HG03342 (cell line): ENCODE data around the gene HOXA5.
A peak's percentile ranks its signal among the peaks of the same experiment; 100 is the strongest.

ENCODE experiments used
- ATAC-seq: cut with Tn5 transposase; IDR thresholded peaks from one replicate; pipeline ENCODE4 v1.9.1; 2021; ENCODE audit warnings: mild to moderate bottlenecking, moderate library complexity; ENCODE audit not compliant: unreplicated experiment

The HOXA5 gene

GRCh38 chr7:27160546-27161213 is 17.2 kb upstream of the HOXA5 start:
- ATAC-seq = peak; percentile 44

- ATAC-seq = no peak
These were observed 16.7 kb upstream of the HOXA5 start for GRCh38 chr7:27160145-27160545.

GRCh38 chr7:27159266-27160144 is 16.0 kb upstream of the HOXA5 start:
- no peak for ATAC-seq

GRCh38 chr7:27158436-27159265 is 15.2 kb upstream of the HOXA5 start:
- no peak for ATAC-seq

- ATAC-seq = no peak
These were observed 14.4 kb upstream of the HOXA5 start for GRCh38 chr7:27157702-27158431.

GRCh38 chr7:27156916-27157701 is 13.6 kb upstream of the HOXA5 start:
- no peak for ATAC-seq

GRCh38 chr7:27156508-27156898 is 13.0 kb upstream of the HOXA5 start, which contains the start of gene HOXA7:
TSS of gene HOXA7 (minus strand) at chr7:27156675. CDS start at chr7:27156545, 130 bp downstream.
- ATAC-seq = no peak

- no peak for ATAC-seq
These were observed 12.5 kb upstream of the HOXA5 start for GRCh38 chr7:27155816-27156507.

GRCh38 chr7:27154901-27155815 is 11.7 kb upstream of the HOXA5 start:
- no peak for ATAC-seq

- ATAC-seq = no peak
These were observed 10.9 kb upstream of the HOXA5 start for GRCh38 chr7:27154369-27154768.

- ATAC-seq = no peak
These were observed 10.0 kb upstream of the HOXA5 start for GRCh38 chr7:27153526-27153925.

GRCh38 chr7:27152816-27153442 is 9.4 kb upstream of the HOXA5 start:
- no peak for ATAC-seq

GRCh38 chr7:27151931-27152815 is 8.7 kb upstream of the HOXA5 start, which contains the start of gene HOXA3:
TSS of gene HOXA3 (minus strand) at chr7:27152583. CDS start at chr7:27110640, 41,943 bp downstream.
- no peak for ATAC-seq

- ATAC-seq = no peak
These were observed 8.0 kb upstream of the HOXA5 start for GRCh38 chr7:27151341-27151930.

- peak; percentile 71 for ATAC-seq
These were observed 7.3 kb upstream of the HOXA5 start for GRCh38 chr7:27150568-27151340.
